Neutrophil (primary cell): ENCODE measurements around the gene HAAO.

ENCODE experiments used
- H3K27ac ChIP-seq: fragments of 200-600 bp; sonication (generic); 2 replicates; pipeline ENCODE4 v1.5.1; 2016; ENCODE audit warnings: mild to moderate bottlenecking, moderate library complexity
- H3K27me3 ChIP-seq: fragments of 200-600 bp; sonication (generic); 2 replicates; pipeline ENCODE4 v1.6.0; 2016; ENCODE audit warnings: mild to moderate bottlenecking
- H3K36me3 ChIP-seq: fragments of 200-600 bp; sonication (generic); 2 replicates; pipeline ENCODE4 v1.5.1; 2017
- H3K4me1 ChIP-seq, 2 experiments: fragments of 200-600 bp in 1 of 2; sonication (generic) in 1 of 2; 1 replicate in 1 of 2; 2 replicates in 1 of 2; pipeline versions ENCODE4 v1.5.1 to v1.6.1; 2013 to 2016; ENCODE audit warnings: low read depth in 1 of 2, low read length in 1 of 2, mild to moderate bottlenecking in 1 of 2, moderate library complexity in 1 of 2; ENCODE audit not compliant: control insufficient read depth in 1 of 2, insufficient read depth in 1 of 2
- H3K4me3 ChIP-seq, 2 experiments: fragments of 200-600 bp in 1 of 2; sonication (generic) in 1 of 2; 1 replicate in 1 of 2; 2 replicates in 1 of 2; pipeline ENCODE4 v1.5.1; 2013 to 2016; ENCODE audit warnings: low read depth in 1 of 2, low read length in 1 of 2, mild to moderate bottlenecking in 1 of 2, moderate library complexity in 1 of 2
- H3K9me3 ChIP-seq: fragments of 200-600 bp; sonication (generic); 2 replicates; pipeline ENCODE4 v1.5.1; 2016
- TF ChIP-seq, protein P1 (sequence below): fragments of 200-600 bp; sonication (generic); IDR thresholded peaks from 2 replicates; pipeline ENCODE4 v1.5.1; 2016; ENCODE audit warnings: antibody characterized with exemption

The HAAO gene

DNA sequence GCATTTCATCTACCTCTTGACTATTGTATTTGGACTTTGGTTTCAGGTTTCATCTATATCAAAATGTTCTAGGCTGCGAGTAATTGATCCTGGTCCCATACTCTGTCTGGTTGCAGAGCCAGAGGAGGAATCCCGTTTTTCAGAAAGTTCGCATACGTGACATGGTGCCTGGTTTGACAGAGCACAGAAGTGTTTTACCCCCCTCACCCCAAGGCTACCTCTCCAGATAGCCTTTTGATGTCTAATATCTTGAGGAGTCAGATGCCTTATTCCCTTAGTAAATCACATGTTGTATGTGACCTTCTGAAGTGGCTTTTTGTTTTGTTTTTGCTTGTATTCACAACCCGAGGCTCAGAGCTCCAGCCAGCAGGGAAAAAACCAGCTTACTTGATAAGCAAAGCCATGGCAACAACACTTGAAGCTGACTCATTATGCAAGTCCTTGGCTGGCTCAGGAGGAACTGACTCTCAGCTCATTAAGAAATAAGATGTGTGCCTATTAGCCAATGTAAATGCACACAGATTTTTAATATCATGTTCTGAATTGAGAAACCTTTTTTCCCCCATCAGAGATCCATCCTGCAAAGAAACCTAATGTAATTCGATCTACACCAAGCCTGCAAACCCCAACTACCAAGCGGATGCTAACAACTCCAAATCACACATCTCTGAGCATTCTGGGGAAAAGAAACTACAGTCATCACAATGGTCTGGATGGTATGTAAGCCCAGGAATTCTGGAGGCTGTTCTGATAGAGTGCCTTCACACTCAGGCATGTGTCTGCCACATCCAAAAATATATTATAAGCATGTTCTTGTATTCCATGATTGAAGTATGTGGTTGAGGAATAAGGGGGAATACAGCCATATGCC, 69.8 kb downstream of the HAAO start:
- Histone ChIP-seq H3K4me1 (peaks cover 9 to 15% of the 10 kb centered on the region in 2 experiments), H3K36me3 (no peaks in the 10 kb centered on the region), H3K27me3 (no peaks in the 10 kb centered on the region), H3K27ac (peak overlapping the region; percentile 59), H3K9me3 (no peaks in the 10 kb centered on the region), H3K4me3 (no peak overlapping the region)
- TF ChIP-seq, protein P1, sequence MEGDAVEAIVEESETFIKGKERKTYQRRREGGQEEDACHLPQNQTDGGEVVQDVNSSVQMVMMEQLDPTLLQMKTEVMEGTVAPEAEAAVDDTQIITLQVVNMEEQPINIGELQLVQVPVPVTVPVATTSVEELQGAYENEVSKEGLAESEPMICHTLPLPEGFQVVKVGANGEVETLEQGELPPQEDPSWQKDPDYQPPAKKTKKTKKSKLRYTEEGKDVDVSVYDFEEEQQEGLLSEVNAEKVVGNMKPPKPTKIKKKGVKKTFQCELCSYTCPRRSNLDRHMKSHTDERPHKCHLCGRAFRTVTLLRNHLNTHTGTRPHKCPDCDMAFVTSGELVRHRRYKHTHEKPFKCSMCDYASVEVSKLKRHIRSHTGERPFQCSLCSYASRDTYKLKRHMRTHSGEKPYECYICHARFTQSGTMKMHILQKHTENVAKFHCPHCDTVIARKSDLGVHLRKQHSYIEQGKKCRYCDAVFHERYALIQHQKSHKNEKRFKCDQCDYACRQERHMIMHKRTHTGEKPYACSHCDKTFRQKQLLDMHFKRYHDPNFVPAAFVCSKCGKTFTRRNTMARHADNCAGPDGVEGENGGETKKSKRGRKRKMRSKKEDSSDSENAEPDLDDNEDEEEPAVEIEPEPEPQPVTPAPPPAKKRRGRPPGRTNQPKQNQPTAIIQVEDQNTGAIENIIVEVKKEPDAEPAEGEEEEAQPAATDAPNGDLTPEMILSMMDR, result no peak

DNA sequence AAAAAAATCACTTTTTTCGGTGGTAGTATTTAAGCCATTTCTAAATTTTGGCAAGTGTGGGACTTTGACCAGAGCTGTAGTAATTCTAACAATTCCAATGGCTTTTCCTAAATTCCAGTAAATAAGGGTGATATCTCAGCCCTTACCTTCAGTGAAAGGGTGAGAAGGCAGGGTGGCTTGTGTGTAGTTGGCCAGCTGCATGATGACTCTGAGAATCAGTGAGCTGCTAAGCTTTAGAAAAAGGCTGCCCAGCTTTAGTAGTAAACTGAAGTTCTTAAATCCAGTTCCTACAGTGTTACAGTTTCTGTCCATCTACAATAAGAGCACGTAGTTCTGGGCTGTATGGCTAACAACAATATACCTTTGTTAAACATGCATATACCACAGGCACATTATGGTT, 70.5 kb downstream of the HAAO start:
- TF ChIP-seq, protein P1, result no peak
- Histone ChIP-seq H3K4me3 (no peak overlapping the region), H3K27me3 (no peaks in the 10 kb centered on the region), H3K9me3 (no peaks in the 10 kb centered on the region), H3K4me1 (peaks cover 9 to 15% of the 10 kb centered on the region in 2 experiments), H3K36me3 (no peaks in the 10 kb centered on the region), H3K27ac (peak overlapping the region; percentile 59)
